Right lobe of liver (tissue), 6 donors: ENCODE data around the gene SOWAHA. TPM values are rescaled to one million over a fixed set of nuclear protein-coding genes. Genes with fewer than 3 reads are reported as not detected.

Experiments used
- ATAC-seq, 4 donors: fragments of 200-7000 bp; cut with Tn5 transposase; one replicate each; pipeline ENCODE4 v1.9.1; 2020; ENCODE audit warnings: mild to moderate bottlenecking in 4 of 4, moderate library complexity in 4 of 4
- DNase-seq, 3 donors: peaks; one replicate each; pipeline ENCODE4 v3.0.0-alpha.2; 2020
- H3K27ac ChIP-seq, 3 donors: fragments of 200-600 bp; one replicate each; pipeline ENCODE4 v1.8.0; 2022
- H3K27me3 ChIP-seq, 2 donors: fragments of 200-600 bp; one replicate each; pipeline ENCODE4 v1.8.0; 2022
- H3K36me3 ChIP-seq, 4 donors: fragments of 200-600 bp; sonication (generic) in 1 of 4; one replicate each; pipeline versions ENCODE4 v1.5.1 to v1.8.0; 2017 to 2022; ENCODE audit warnings: control low read depth in 1 of 4
- H3K4me1 ChIP-seq, 4 donors: fragments of 200-600 bp; sonication (generic) in 1 of 4; one replicate each; pipeline versions ENCODE4 v1.5.1 to v1.8.0; 2017 to 2022; ENCODE audit warnings: control low read depth in 1 of 4
- H3K4me3 ChIP-seq, 3 donors: fragments of 200-600 bp; one replicate each; pipeline ENCODE4 v1.8.0; 2022
- H3K9me3 ChIP-seq, 4 donors: fragments of 200-600 bp; sonication (generic) in 1 of 4; one replicate each; pipeline versions ENCODE4 v1.5.1 to v1.8.0; 2017 to 2022; ENCODE audit warnings: control low read depth in 1 of 4
- POLR2A ChIP-seq: fragments of 450-650 bp; IDR thresholded peaks from one replicate; pipeline ENCODE4 v1.6.1; 2017; ENCODE audit warnings: antibody characterized with exemption, mild to moderate bottlenecking
- WGBS: methylation state at CpG from one replicate; pipeline ENCODE4 v1.1.6; 2018; ENCODE audit warnings: low coverage, low lambda C conversion rate; ENCODE audit not compliant: insufficient coverage; ENCODE audit errors: missing lambda C conversion rate; 5-methylcytosine and 5-hydroxymethylcytosine counted together
- intact Hi-C, 2 donors: fragments of 100-400 bp; cut with DNase I; formaldehyde crosslinking; loops; one replicate each; pipeline versions ENCODE4 v1.11.2 to v1.14.1; 2022
- total RNA-seq, 6 experiments: library from RNA; depleted of rRNA in 2 of 6; stranded (reverse); fragments of >200 nt in 2 of 6; fragmentation: NEBNext Ultra II Directional in 3 of 6; extraction: Animal tissue kit (Norgen Biotek cat#: 25700) in 3 of 6; gene quantifications; one replicate each; pipeline versions ENCODE4 v1.1.0 to v1.2.4, GENCODE V29; 2016 to 2023
- TF ChIP-seq, protein P1 (sequence below), 4 donors: fragments of 200-600 bp in 3 of 4; fragments of 450-650 bp in 1 of 4; IDR thresholded peaks; one replicate each; pipeline versions ENCODE4 v1.5.1 to v1.8.0; 2016 to 2022; ENCODE audit warnings: antibody characterized with exemption in 4 of 4, mild to moderate bottlenecking in 2 of 4
- donor health status: DM: no; HTN: yes; CAD: no.
- donor health status: DM: no; HTN: no; CAD: no.
- donor health status: DM: no; HTN: no; CAD: no.
- donor health status: DM: no; HTN: yes; CAD: no.
- donor health status: DM: no; HTN: yes; CAD: no.

The SOWAHA gene
- total RNA-seq, 6 experiments from 2014 or later: 0.95 to 4.7 (median 1.4) TPM

GRCh38 chr5:132836852-132837251 is 23.8 kb downstream of the SOWAHA start:
- H3K9me3 ChIP-seq: no peaks in the 10 kb centered on the region
- DNase-seq: no peak
- no peaks in the 10 kb centered on the region for H3K27me3 ChIP-seq
- H3K4me1 ChIP-seq: peaks cover 0 to 54% (median 21%) of the 10 kb centered on the region in 4 donors
- intact Hi-C loops: loop anchor here in 1 of 2 donors (5.0 kb wide), 1 partner anchor 35 kb away; the partner anchor contains the start of gene LEAP2
- ATAC-seq: no peak
- no peaks in the 10 kb centered on the region for H3K36me3 ChIP-seq
- H3K4me3 ChIP-seq: no peak overlapping the region
- TF ChIP-seq, protein P1, sequence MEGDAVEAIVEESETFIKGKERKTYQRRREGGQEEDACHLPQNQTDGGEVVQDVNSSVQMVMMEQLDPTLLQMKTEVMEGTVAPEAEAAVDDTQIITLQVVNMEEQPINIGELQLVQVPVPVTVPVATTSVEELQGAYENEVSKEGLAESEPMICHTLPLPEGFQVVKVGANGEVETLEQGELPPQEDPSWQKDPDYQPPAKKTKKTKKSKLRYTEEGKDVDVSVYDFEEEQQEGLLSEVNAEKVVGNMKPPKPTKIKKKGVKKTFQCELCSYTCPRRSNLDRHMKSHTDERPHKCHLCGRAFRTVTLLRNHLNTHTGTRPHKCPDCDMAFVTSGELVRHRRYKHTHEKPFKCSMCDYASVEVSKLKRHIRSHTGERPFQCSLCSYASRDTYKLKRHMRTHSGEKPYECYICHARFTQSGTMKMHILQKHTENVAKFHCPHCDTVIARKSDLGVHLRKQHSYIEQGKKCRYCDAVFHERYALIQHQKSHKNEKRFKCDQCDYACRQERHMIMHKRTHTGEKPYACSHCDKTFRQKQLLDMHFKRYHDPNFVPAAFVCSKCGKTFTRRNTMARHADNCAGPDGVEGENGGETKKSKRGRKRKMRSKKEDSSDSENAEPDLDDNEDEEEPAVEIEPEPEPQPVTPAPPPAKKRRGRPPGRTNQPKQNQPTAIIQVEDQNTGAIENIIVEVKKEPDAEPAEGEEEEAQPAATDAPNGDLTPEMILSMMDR (IDR thresholded peaks at IDR 0.05): no peak
- TF ChIP-seq POLR2A: no peak
- whole genome bisulfite sequencing: 38% methylated on average over 1 of the region's 1 CpG
- H3K27ac ChIP-seq: peak overlapping the region; percentile 35 to 98 (median 94)

DNA sequence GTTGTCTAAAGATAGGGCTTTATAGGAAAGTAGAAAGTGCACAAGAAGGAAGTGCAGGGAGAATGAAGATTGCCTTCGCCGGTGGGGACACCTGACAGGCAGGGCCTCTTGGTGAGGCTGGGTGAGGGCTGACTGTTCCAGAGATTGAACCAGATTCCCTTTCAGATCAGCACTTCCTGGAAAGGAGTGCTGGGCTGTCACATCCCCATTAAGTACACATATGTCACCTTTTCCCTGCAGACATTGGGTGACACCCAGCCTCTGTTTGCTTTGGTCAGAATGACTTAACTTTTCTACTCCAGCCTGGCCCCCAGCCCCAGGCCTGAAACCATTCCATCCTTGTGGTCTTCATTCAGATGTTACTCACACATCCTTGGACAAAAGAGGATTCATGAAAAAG is 24.8 kb downstream of the SOWAHA start:
- ATAC-seq (peak; percentile 70 to 86 (median 78)), DNase-seq (peak; percentile 74 to 79 (median 75))
- peak overlapping the region; percentile 94 to 98 (median 95) for H3K27ac ChIP-seq
- H3K36me3 ChIP-seq: no peaks in the 10 kb centered on the region
- H3K4me3 ChIP-seq: peak overlapping the region in 1 of 3 donors; percentile 19
- TF ChIP-seq, protein P1 (IDR thresholded peaks at IDR 0.05): no peak
- peak; percentile 81 for TF ChIP-seq POLR2A
- WGBS: 45% methylated on average over 2 of the region's 2 CpGs
- H3K4me1 ChIP-seq: peaks cover 0 to 55% (median 21%) of the 10 kb centered on the region in 4 donors
- H3K9me3 ChIP-seq: no peaks in the 10 kb centered on the region
- intact Hi-C loops: loop anchor here in 1 of 2 donors (5.0 kb wide), 1 partner anchor 34 kb away; the partner anchor contains the start of gene LEAP2
- H3K27me3 ChIP-seq: no peaks in the 10 kb centered on the region

DNA sequence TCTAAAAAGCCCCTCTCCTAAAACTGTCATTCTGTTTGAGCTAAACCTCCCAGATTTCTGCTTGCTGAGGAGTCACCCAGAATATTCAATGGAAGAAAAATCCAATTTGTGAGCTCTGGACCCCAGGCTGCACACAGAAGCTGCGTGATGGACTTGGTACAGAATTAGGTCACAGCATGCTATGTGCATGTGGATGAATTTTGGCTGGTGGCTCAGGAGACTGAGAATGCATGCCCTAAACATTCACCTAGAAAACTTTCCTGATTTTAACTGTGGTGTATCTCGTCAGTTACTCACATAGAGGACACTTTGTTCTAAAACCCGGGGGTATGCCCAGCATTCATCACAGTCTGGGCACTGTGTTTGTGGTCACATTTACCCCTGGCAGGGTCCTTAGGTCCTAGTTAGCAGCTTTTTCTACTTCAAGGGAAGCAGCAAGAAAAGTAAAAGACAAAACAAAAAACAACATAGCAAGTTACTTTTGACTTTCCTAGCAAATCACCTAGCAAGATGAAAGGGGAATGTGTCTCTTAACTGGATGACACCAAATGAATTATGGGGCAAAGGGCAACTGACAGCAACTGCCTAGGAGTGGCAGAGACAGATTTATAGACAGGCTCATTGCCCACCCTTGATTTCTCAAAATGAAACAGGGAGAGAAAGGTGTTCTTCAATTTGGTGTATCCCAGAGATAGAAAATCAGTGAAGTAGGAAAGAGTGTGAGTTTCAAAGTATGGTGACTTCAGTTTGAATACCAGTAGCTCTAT is 25.6 kb downstream of the SOWAHA start:
- WGBS: 30% methylated on average over 3 of the region's 3 CpGs

DNA sequence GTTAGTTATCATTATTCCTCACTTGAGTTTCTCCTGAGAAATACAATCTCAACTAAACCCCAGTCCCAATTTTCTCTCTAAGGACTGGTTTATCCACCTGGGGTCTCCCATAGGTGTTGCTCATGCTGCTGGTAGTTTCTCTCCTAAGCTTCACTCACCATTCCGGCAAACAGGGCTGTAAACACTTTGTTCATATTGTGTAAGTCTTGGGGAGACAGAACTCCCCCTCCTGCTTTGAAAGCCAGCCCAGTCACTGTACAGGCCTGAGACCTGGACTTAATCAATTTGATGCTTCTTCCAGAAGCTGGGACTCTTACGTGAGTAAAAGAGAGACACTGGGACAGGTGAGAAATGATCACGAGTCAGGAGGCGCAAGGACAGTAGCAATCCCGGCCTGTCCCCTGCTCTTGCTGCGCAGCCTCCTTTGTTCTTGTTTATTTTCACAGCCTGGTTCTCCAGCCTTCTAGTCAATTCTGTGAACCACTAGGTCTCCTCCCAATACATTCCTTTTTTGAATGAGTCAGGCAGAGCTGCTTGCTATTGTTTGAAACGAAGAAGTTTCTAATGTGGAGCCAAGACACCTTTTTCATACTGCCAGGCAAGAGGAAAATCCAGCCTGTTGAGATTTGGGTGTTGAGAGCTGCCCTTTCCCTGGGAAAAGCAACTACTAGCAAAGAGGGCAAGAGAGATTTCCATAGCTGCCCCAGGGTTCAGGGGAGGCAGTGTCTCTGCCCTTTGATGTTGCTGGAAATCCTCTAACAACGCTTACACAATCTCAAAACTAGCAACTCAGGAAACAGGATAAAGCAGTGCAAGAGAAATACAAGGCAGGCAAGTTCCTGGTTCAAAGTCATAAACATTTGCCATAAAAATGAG is 26.6 kb downstream of the SOWAHA start:
- Histone ChIP-seq H3K36me3 (no peaks in the 10 kb centered on the region), H3K4me3 (no peak overlapping the region), H3K9me3 (no peaks in the 10 kb centered on the region), H3K27ac (peak overlapping the region; percentile 94 to 98 (median 95)), H3K4me1 (peaks cover 0 to 55% (median 21%) of the 10 kb centered on the region in 4 donors), H3K27me3 (no peaks in the 10 kb centered on the region)
- TF ChIP-seq POLR2A: peak; percentile 85
- TF ChIP-seq, protein P1 (IDR thresholded peaks at IDR 0.05): no peak
- intact Hi-C loops: loop anchor here in 1 of 2 donors (5.0 kb wide), 1 partner anchor 33 kb away; the partner anchor contains the start of gene LEAP2
- WGBS: 28% methylated on average over 8 of the region's 8 CpGs
- peak in 1 of 3 donors; percentile 76 for DNase-seq
- peak; percentile 54 to 69 (median 57) for ATAC-seq

More for the DNA sequence above, 25.6 kb downstream of the SOWAHA start:
- intact Hi-C loops: loop anchor here in 1 of 2 donors (5.0 kb wide), 1 partner anchor 34 kb away; the partner anchor contains the start of gene LEAP2
- Histone ChIP-seq H3K27me3 (no peaks in the 10 kb centered on the region), H3K9me3 (no peaks in the 10 kb centered on the region), H3K27ac (peak overlapping the region; percentile 94 to 98 (median 95)), H3K4me1 (peaks cover 0 to 55% (median 21%) of the 10 kb centered on the region in 4 donors), H3K4me3 (no peak overlapping the region), H3K36me3 (no peaks in the 10 kb centered on the region)
- ATAC-seq: peak; percentile 53 to 72 (median 62)
- TF ChIP-seq, protein P1 (IDR thresholded peaks at IDR 0.05): no peak
- TF ChIP-seq POLR2A: no peak
- peak; percentile 39 to 77 (median 64) for DNase-seq
